ENCODE results near the gene CLCN4. TPM values are rescaled to one million over a fixed set of nuclear protein-coding genes. Genes with fewer than 3 reads are reported as not detected.

CLCN4 gene
- total and polyA plus RNA-seq, 2 of the 8 experiments (the other 6 are each of a cell fraction or from before 2014, with no cell fraction given) = 3.3 to 11.2 TPM

DNA sequence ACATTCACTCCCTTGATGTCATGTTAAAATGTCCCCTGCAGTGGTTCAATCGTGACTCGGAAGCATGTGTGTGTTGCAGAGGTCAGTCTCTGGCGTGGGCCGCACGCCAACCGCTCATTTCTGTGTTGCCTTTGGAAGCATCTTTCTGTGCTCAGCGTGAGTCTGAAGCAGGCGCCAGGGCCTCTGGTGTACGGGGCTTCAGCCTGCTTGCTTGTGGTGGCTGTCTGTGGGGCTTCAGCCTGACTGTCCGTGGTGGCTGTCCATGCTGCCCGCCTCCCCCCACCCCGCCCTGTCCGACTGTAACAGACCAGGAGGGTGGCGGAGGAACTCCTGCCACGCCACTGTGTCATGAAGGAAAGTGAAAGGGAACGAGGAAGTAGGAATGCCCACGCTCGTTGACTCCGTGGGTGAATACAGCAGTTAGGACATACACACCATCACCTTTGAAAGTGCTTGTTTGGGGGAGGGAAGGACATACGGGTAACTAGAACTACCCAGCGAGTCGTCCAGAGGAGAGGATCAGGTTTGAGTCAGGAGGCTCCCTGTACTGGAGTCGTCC, 14.7 kb upstream of the CLCN4 start (continued):
- TF ChIP-seq MAFK (IDR thresholded peaks at IDR 0.05; ENCODE audit: low read depth, low read length) (no peak), SUZ12 (IDR thresholded peaks at IDR 0.05; ENCODE audit: low read length) (no peak)
- TF ChIP-seq, protein P1, sequence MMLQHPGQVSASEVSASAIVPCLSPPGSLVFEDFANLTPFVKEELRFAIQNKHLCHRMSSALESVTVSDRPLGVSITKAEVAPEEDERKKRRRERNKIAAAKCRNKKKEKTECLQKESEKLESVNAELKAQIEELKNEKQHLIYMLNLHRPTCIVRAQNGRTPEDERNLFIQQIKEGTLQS (IDR thresholded peaks at IDR 0.05; ENCODE audit: insufficient read depth, low read depth, low read length) = no peak
